Measurements from ENCODE around the gene SYCP2. TPM values are rescaled to one million over a fixed set of nuclear protein-coding genes. Genes with fewer than 3 reads are reported as not detected.

Gene SYCP2
- total RNA-seq, 3 donors from 2014 or later: 4.5 to 30.1 (median 12.5) TPM

DNA sequence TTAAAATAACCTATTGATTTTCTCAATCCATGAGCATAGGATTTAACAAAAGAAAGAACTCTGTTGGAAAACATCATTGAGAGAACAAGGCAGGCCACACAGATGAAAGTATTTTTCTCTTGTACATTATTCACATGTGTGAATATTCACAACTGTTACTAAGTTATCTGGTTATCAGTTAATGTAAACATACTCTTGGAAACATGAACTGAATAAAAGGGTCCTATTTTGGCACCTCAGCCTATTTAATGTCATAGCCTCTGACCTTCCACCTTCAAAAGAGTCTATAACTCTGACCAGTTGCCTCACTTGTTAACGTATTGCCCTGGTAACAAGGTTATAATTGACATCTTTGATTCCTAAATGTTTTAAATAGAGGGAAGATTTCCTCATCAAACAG lies 8.1 kb downstream of the SYCP2 start:
- intact Hi-C loops (cut with DNase I; ENCODE audit: low total_unique reads): no loop called here
- peak overlapping the region; percentile 68 to 74 for H3K27ac ChIP-seq
- TF ChIP-seq POLR2A (IDR thresholded peaks at IDR 0.05) (no peak), POLR2AphosphoS5 (IDR thresholded peaks at IDR 0.05) (no peak)
- TF ChIP-seq, protein P1, sequence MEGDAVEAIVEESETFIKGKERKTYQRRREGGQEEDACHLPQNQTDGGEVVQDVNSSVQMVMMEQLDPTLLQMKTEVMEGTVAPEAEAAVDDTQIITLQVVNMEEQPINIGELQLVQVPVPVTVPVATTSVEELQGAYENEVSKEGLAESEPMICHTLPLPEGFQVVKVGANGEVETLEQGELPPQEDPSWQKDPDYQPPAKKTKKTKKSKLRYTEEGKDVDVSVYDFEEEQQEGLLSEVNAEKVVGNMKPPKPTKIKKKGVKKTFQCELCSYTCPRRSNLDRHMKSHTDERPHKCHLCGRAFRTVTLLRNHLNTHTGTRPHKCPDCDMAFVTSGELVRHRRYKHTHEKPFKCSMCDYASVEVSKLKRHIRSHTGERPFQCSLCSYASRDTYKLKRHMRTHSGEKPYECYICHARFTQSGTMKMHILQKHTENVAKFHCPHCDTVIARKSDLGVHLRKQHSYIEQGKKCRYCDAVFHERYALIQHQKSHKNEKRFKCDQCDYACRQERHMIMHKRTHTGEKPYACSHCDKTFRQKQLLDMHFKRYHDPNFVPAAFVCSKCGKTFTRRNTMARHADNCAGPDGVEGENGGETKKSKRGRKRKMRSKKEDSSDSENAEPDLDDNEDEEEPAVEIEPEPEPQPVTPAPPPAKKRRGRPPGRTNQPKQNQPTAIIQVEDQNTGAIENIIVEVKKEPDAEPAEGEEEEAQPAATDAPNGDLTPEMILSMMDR (IDR thresholded peaks at IDR 0.05): no peak

DNA sequence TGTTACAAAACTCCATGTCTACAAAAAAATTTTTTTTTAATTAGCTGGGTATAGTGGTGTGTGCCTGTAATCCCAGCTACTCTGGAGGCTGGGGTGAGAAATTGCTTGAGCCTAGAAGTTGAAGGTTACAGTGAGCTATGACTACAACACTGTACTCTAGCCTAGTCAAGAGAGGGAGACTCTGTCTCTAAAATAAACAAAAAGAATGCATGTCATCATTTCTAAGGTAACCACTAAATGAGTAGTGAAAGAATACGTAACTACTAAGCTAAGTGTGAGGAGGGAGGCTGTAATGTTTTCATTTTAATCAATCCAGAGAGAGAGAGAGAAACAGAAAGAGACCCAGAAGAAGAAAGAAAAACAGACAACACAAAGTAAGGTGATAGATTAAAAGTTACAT lies 9.9 kb downstream of the SYCP2 start:
- Histone ChIP-seq H3K4me3 (no peak overlapping the region), H3K4me1 (no peaks in the 10 kb centered on the region), H3K9me3 (no peaks in the 10 kb centered on the region), H3K27me3 (no peaks in the 10 kb centered on the region), H3K27ac (no peak overlapping the region), H3K36me3 (no peaks in the 10 kb centered on the region)
- DNase-seq (ENCODE audit: low spot score in 2 of 2): no peak
- no peak for TF ChIP-seq POLR2A (IDR thresholded peaks at IDR 0.05)
- no peak for TF ChIP-seq POLR2AphosphoS5 (IDR thresholded peaks at IDR 0.05)
- TF ChIP-seq, protein P1 (IDR thresholded peaks at IDR 0.05): no peak
- intact Hi-C loops (cut with DNase I; ENCODE audit: low total_unique reads): no loop called here

More for the DNA sequence above, 8.1 kb downstream of the SYCP2 start:
- H3K36me3 ChIP-seq: no peaks in the 10 kb centered on the region
- no peak for DNase-seq (ENCODE audit: low spot score in 2 of 2)
- H3K9me3 ChIP-seq: no peaks in the 10 kb centered on the region
- H3K4me3 ChIP-seq: no peak overlapping the region
- no peaks in the 10 kb centered on the region for H3K27me3 ChIP-seq
- no peaks in the 10 kb centered on the region for H3K4me1 ChIP-seq

DNA sequence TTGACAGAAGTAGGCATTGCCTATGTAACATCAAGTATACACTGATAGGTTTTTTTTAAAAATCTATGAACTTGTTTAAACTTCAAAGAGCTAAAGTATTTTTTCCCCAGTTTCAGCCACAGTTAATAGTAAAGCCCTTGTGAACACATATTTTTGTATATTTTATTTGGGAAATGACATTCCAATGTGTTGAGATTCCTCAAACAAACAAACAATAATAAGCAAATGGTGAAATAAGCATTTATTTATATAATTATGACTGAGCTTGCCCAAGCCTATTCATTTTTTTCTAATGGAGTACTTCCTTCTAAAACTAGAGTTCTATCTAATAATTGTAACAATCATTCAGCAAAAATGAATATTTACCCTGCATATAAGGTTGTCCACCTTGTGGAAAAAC lies 12.5 kb downstream of the SYCP2 start:
- no peak for DNase-seq (ENCODE audit: low spot score in 2 of 2)
- no peaks in the 10 kb centered on the region for H3K36me3 ChIP-seq
- TF ChIP-seq, protein P1 (IDR thresholded peaks at IDR 0.05): no peak
- TF ChIP-seq POLR2AphosphoS5 (IDR thresholded peaks at IDR 0.05) (no peak), POLR2A (IDR thresholded peaks at IDR 0.05) (no peak)
- H3K4me3 ChIP-seq: no peak overlapping the region
- H3K4me1 ChIP-seq: no peaks in the 10 kb centered on the region
- no peak overlapping the region for H3K27ac ChIP-seq
- H3K9me3 ChIP-seq: no peaks in the 10 kb centered on the region
- no peaks in the 10 kb centered on the region for H3K27me3 ChIP-seq
- intact Hi-C loops (cut with DNase I; ENCODE audit: low total_unique reads): no loop called here

DNA sequence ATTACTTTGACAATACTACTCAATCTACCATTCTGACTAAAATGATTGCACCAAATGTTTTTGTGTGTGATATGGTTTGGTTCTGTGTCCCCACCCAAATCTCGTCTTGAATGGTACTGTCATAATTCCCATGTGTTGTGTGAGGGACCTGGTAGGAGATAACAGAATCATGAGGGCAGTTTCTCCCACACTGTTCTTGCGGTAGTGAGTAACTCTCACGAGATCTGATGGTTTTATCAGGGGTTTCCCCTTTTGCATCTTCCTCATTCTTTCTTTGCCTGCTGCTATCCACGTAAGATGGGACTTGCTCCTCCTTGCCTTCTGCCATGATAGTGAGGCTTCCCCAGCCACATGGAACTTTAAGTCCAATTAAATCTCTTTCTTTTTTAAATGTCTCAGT lies 20.8 kb downstream of the SYCP2 start:
- Histone ChIP-seq H3K27ac (no peak overlapping the region), H3K4me3 (no peak overlapping the region), H3K36me3 (no peaks in the 10 kb centered on the region), H3K9me3 (no peaks in the 10 kb centered on the region), H3K4me1 (no peaks in the 10 kb centered on the region), H3K27me3 (no peaks in the 10 kb centered on the region)
- no peak for DNase-seq (ENCODE audit: low spot score in 2 of 2)
- intact Hi-C loops (cut with DNase I; ENCODE audit: low total_unique reads): no loop called here
- TF ChIP-seq, protein P1 (IDR thresholded peaks at IDR 0.05): no peak
- TF ChIP-seq POLR2A (IDR thresholded peaks at IDR 0.05) (no peak), POLR2AphosphoS5 (IDR thresholded peaks at IDR 0.05) (no peak)

DNA sequence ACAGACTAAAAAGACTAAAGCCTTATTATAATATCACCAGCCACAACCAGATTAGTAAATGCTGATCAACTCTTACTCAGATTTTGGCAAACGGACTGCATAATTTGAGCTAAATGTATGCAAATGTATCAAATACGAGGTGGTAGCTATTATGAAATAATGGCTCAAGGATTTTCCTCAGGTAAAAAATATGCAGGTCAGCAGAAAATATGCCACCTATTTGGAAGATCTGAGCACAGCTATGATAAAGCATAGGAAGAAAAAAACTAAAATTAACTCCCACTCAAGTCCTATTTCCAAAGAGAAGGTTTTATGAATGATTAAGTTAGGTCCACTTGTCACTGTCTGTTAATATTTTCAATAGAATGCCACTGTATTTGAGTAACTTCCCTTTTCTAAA lies 22.4 kb downstream of the SYCP2 start:
- no peaks in the 10 kb centered on the region for H3K36me3 ChIP-seq
- no peaks in the 10 kb centered on the region for H3K9me3 ChIP-seq
- no peak overlapping the region for H3K4me3 ChIP-seq
- intact Hi-C loops (cut with DNase I; ENCODE audit: low total_unique reads): no loop called here
- TF ChIP-seq, protein P1 (IDR thresholded peaks at IDR 0.05): no peak
- no peak for TF ChIP-seq POLR2A (IDR thresholded peaks at IDR 0.05)
- TF ChIP-seq POLR2AphosphoS5 (IDR thresholded peaks at IDR 0.05): no peak
- no peak overlapping the region for H3K27ac ChIP-seq
- DNase-seq (ENCODE audit: low spot score in 2 of 2): no peak
- H3K4me1 ChIP-seq: no peaks in the 10 kb centered on the region
- no peaks in the 10 kb centered on the region for H3K27me3 ChIP-seq
